K562 (cell line): Measurements from ENCODE around the gene CUX1. TPM values are rescaled to one million over a fixed set of nuclear protein-coding genes. Genes with fewer than 3 reads are reported as not detected.

ENCODE experiments used
- ARNT ChIP-seq, 2 experiments: fragments of 450-650 bp; IDR thresholded peaks; 2 replicates each; pipeline ENCODE4 v1.6.1; 2016; ENCODE audit warnings: mild to moderate bottlenecking in 1 of 2
- ATF3 ChIP-seq, 2 experiments: fragments of 450-650 bp in 1 of 2; sonication (generic) in 1 of 2; formaldehyde crosslinking in 1 of 2; IDR thresholded peaks in 1 of 2; conservative IDR thresholded peaks in 1 of 2; 2 replicates each; pipeline versions ENCODE4 v1.6.1 to v1.8.1; 2016 to 2023; ENCODE audit warnings: mild to moderate bottlenecking in 2 of 2, moderate library complexity in 2 of 2, inconsistent platforms in 1 of 2, missing genetic modification reagents in 1 of 2
- CCAR2 ChIP-seq: fragments of 200-400 bp; formaldehyde crosslinking; IDR thresholded peaks from 2 replicates; pipeline ENCODE4 v1.6.1; 2017; ENCODE audit warnings: mild to moderate bottlenecking, low read depth, low read length
- DDX20 ChIP-seq: fragments of 450-650 bp; IDR thresholded peaks from 2 replicates; pipeline ENCODE4 v1.6.1; 2016; ENCODE audit warnings: missing genetic modification characterization, low read depth, mild to moderate bottlenecking, missing compliant biosample characterization, moderate library complexity
- DEAF1 ChIP-seq: fragments of 450-650 bp; formaldehyde crosslinking; IDR thresholded peaks from 2 replicates; pipeline ENCODE4 v1.4.0; 2020; ENCODE audit warnings: mild to moderate bottlenecking, moderate library complexity
- MBD2 ChIP-seq: sonication (generic); IDR thresholded peaks from 2 replicates; pipeline ENCODE4 v1.6.1; 2016; ENCODE audit warnings: low read depth, borderline replicate concordance
- MXI1 ChIP-seq: IDR thresholded peaks from 2 replicates; pipeline ENCODE4 v1.6.1; 2011; ENCODE audit warnings: low read depth, mild to moderate bottlenecking, improper control_type of control experiment, low read length
- SMAD4 ChIP-seq: fragments of 250-450 bp; sonication (Bioruptor Pico); conservative IDR thresholded peaks from 2 replicates; pipeline ENCODE4 v1.8.0; 2021; ENCODE audit warnings: inconsistent platforms, mild to moderate bottlenecking, moderate library complexity
- SMARCB1 ChIP-seq: IDR thresholded peaks from 2 replicates; pipeline ENCODE4 v1.6.1; 2011; ENCODE audit warnings: improper control_type of control experiment, low read depth; ENCODE audit not compliant: insufficient read length
- SREBF2 ChIP-seq: sonication (generic); formaldehyde crosslinking; IDR thresholded peaks from 2 replicates; pipeline ENCODE4 v1.4.0; 2020; ENCODE audit warnings: mild to moderate bottlenecking, missing genetic modification reagents
- STAT5A ChIP-seq: IDR thresholded peaks from 2 replicates; pipeline ENCODE4 v1.6.1; 2012; ENCODE audit warnings: low read length, inconsistent platforms, borderline replicate concordance
- U2AF1 ChIP-seq: fragments of 200-400 bp; formaldehyde crosslinking; optimal IDR thresholded peaks from 2 replicates; pipeline ENCODE3; 2017; ENCODE audit warnings: mild to moderate bottlenecking, low read depth, low read length, moderate library complexity
- ZNF583 ChIP-seq: fragments of 250-450 bp; sonication (Bioruptor Pico); IDR thresholded peaks from 2 replicates; pipeline ENCODE4 v1.4.0; 2020
- polyA plus RNA-seq, 8 experiments: library from polyadenylated mRNA; depleted of rRNA in 4 of 8; stranded (reverse) in 5 of 8; unstranded in 3 of 8; fragments of >200 nt; fragmentation: Nextera tagmentation in 2 of 8; fragmentation: Illumina TruSeq in 1 of 8; extraction: Ambion mirVana in 2 of 8; extraction: Trizol in 1 of 8; gene quantifications; 2 replicates each; pipeline versions ENCODE4 v1.2.1 to v1.2.3, GENCODE V29; 2011 to 2014; ENCODE audit warnings: inconsistent platforms in 1 of 8, missing spikeins in 1 of 8
- total RNA-seq, 7 experiments: library from RNA; depleted of rRNA in 6 of 7; stranded (reverse); fragments of >200 nt in 6 of 7; fragmentation: Illumina TruSeq in 2 of 7; extraction: Trizol in 2 of 7; gene quantifications; 2 replicates each; pipeline versions ENCODE4 v1.2.1 to v1.2.3, GENCODE V29; 2011 to 2021; ENCODE audit warnings: low replicate concordance in 1 of 7
- TF ChIP-seq, protein P1 (sequence below), 3 experiments: fragments of 200-800 bp in 1 of 3; sonication (Bioruptor generic) in 1 of 3; sonication (generic) in 1 of 3; formaldehyde crosslinking in 1 of 3; IDR thresholded peaks; 2 replicates each; pipeline versions ENCODE4 v1.6.1 to v1.8.0; 2016 to 2022; ENCODE audit warnings: mild to moderate bottlenecking in 2 of 3, missing compliant biosample characterization in 2 of 3, missing genetic modification characterization in 2 of 3, missing genetic modification reagents in 1 of 3
- TF ChIP-seq, protein P2 (sequence below): sonication (generic); formaldehyde crosslinking; IDR thresholded peaks from 2 replicates; pipeline ENCODE4 v1.8.0; 2022; ENCODE audit warnings: missing genetic modification reagents, mild to moderate bottlenecking, borderline replicate concordance

The CUX1 gene
- total and polyA plus RNA-seq, 9 of the 15 experiments (the other 6 are each of a cell fraction or from before 2014, with no cell fraction given) = 3.6 to 55.3 (median 25.2) TPM

DNA sequence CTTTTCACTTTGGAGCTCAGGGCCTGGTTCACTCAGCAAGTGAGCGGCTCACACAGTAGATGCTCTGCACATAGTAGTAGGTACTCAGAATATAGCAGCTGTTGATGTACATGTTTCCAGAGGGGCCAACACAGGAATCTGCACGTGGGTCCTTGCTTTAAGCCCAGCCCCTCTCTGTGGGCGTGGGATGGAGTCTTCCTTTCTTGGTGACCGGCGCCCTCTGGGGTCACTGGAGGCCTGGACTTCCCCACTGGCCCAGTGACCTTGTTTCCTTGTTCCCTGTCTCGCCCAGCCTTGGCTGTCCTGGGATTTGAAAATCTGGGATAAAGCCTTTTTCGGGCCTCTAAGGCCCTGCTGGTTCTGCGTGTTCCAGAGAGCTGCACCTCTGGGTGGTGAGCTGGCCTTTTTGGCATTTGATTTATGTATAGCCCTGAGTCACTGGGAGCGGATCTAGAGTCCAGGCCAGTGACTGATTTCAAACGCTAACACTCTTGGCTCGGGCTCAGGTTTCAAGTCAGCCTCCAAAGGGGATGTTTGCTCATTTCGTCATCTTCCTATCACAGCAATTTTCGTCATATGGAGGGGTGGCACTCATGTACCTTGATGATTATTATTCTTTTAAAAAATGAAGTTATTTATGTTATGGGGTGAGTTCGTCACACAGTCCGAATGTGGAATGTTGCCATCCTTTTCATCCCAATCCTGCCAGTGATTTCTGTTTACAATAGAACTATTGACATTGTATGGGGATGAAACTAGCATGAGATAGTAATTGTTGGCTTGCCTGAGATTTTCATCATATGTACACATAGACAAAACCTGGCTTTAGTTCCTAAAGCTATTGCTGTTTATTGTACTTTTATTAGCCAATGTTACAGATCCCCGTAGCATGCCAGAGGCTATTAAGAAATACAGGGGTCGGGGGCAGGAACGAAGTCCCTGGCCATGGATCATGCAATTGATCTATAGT lies 65.5 kb downstream of the CUX1 start (continued):
- TF ChIP-seq, protein P1, sequence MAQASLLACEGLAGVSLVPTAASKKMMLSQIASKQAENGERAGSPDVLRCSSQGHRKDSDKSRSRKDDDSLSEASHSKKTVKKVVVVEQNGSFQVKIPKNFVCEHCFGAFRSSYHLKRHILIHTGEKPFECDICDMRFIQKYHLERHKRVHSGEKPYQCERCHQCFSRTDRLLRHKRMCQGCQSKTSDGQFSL (CRISPR knock-in tag; IDR thresholded peaks at IDR 0.05) = no peak
- TF ChIP-seq, protein P1 (tag; IDR thresholded peaks at IDR 0.05) = no peak
- TF ChIP-seq U2AF1 = no peak
- TF ChIP-seq MBD2 = no peak
- TF ChIP-seq DEAF1 (CRISPR knock-in tag) = 0 out of 2 replicates have a peak, but pooled peaks have one; percentile 12
- 0 out of 2 replicates have a peak, but pooled peaks have one; percentile 3 for TF ChIP-seq STAT5A
- TF ChIP-seq CCAR2 = no peak
- TF ChIP-seq ARNT (IDR thresholded peaks at IDR 0.05) = peak in 1 of 2 experiments; percentile 84; a peak in 2 of 4 replicates
- TF ChIP-seq MXI1 = no peak; the same call in 1 of the 2 replicates
- TF ChIP-seq, protein P2, sequence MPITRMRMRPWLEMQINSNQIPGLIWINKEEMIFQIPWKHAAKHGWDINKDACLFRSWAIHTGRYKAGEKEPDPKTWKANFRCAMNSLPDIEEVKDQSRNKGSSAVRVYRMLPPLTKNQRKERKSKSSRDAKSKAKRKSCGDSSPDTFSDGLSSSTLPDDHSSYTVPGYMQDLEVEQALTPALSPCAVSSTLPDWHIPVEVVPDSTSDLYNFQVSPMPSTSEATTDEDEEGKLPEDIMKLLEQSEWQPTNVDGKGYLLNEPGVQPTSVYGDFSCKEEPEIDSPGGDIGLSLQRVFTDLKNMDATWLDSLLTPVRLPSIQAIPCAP (CRISPR knock-in tag) = no peak
- TF ChIP-seq SMARCB1 = no peak
- TF ChIP-seq ZNF583 (CRISPR knock-in tag) = no peak
- peak; percentile 71; the same call in 1 of the 2 replicates for TF ChIP-seq SREBF2
- no peak for TF ChIP-seq DDX20 (tag)
- TF ChIP-seq SMAD4 (CRISPR knock-in tag) = 0 out of 2 replicates have a peak, but pooled peaks have one; percentile 35
- peak; percentile 99 for TF ChIP-seq ATF3 (IDR thresholded peaks at IDR 0.05)
- TF ChIP-seq ATF3 (CRISPR knock-in tag; conservative IDR thresholded peaks at IDR 0.05) = peak; percentile 84; the same call in 1 of the 2 replicates
